Epidermal melanocyte (primary cell): ENCODE measurements around the gene PARD3B.

Source experiments
- DNase-seq: peaks from one replicate; pipeline ENCODE4 v3.0.0; 2011; ENCODE audit warnings: low spot score; ENCODE audit not compliant: insufficient read length

The PARD3B gene

GRCh38 chr2:205337274-205337673 lies 792.0 kb downstream of the PARD3B start:
- no peak for DNase-seq

DNA sequence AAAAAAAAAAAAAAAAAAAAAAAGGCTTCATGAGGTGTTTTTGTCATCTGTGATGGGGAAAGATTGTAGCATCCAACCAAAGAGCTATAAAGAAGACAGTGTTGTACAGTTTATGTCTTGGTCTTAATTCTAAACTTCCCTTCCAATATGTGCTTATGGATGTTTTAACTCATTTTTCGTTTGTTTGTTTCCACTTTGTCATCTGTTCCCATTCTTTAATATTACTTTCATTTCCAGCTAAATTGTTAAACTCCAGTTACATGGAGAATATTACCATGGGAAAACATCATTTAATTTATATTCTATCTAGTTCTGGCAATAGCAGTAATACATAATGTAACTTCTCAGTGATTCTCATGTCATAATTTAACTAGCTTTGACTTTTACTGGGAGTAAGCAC lies 792.9 kb downstream of the PARD3B start:
- no peak for DNase-seq

GRCh38 chr2:205343103-205343502 lies 797.8 kb downstream of the PARD3B start:
- DNase-seq = no peak

GRCh38 chr2:205346649-205347048 lies 801.4 kb downstream of the PARD3B start:
- no peak for DNase-seq

- DNase-seq = no peak
Measured at GRCh38 chr2:205347899-205348298, 802.6 kb downstream of the PARD3B start.

DNA sequence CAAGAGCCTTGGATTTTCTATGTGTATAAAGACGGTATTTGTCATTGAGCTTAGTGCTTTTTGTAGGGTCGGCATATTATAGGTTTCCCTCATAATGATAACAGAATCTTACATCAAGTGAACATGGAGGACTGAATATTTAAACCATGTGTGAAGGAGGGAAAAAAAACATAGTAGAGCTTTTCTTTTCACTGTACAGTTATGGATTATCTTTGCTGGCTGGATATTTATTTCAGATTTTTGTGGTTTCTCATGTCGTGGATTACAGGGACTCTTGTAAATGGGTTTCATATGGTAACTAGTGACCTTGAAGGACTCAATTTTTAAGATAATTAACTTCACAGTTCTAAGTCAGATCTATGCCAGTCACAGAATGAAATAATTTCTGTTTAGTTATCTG lies 806.8 kb downstream of the PARD3B start:
- no peak for DNase-seq

- no peak for DNase-seq
Measured at GRCh38 chr2:205352593-205352992, 807.3 kb downstream of the PARD3B start.

DNA sequence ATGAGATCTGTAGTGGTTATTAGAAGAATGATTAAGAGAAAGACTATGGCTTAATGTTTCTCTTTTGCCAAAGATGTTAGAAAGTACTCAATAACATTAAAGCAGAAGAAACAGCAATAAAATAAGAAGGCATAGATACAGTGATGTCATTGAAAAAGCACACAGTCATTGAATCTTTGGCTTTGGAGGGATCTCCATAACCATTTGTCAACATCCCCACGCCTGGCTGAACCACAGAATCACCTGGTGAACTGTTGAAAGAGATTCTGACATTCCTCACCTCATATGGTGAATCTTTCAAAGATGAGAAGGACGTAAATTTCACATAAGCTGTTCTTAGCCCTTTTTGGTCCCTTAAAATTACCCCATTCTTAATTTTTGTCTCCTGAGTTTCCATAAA lies 812.5 kb downstream of the PARD3B start:
- DNase-seq = no peak

- no peak for DNase-seq
Measured at GRCh38 chr2:205358351-205358815, 813.1 kb downstream of the PARD3B start.

GRCh38 chr2:205361272-205361671 lies 816.0 kb downstream of the PARD3B start:
- no peak for DNase-seq

DNA sequence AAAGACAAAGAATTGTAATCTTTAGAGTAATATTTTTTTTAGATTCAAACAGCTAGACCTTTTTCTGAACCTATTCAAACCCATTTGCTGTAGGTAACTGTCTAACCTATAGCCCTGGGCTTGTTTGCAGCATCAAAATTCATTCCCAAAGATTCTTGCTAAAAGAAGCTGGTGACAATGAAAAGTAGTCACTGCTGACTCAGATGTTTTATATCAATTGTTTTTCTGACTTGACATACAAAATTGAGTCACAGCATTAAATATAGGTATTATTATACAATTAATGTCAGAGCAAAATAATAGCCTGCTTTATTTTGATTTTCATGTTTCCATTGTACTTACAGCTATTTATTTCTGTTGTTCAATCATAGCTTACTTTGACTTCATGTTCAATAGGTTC lies 816.7 kb downstream of the PARD3B start:
- DNase-seq = no peak

DNA sequence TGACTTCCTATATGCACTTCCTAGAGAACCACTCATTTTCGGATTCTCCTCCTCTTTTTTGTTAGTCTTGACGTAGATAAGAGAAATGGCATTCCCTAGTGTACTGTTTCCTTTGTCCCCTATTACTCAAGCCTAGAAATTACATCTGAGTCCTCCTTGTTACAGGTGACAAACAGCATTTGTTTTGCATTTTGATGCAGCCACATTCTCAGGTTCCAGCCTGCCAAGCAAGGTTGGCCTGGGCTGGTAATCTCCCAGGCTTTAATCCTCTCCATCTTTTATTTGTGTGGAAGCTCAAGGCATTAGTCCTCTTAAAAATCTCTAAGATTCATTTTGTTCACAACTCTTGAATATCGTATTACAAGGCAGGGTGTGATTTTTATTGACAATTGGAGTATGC lies 819.0 kb downstream of the PARD3B start:
- DNase-seq = no peak

- DNase-seq = no peak
Measured at GRCh38 chr2:205366336-205367060, 821.2 kb downstream of the PARD3B start.

DNA sequence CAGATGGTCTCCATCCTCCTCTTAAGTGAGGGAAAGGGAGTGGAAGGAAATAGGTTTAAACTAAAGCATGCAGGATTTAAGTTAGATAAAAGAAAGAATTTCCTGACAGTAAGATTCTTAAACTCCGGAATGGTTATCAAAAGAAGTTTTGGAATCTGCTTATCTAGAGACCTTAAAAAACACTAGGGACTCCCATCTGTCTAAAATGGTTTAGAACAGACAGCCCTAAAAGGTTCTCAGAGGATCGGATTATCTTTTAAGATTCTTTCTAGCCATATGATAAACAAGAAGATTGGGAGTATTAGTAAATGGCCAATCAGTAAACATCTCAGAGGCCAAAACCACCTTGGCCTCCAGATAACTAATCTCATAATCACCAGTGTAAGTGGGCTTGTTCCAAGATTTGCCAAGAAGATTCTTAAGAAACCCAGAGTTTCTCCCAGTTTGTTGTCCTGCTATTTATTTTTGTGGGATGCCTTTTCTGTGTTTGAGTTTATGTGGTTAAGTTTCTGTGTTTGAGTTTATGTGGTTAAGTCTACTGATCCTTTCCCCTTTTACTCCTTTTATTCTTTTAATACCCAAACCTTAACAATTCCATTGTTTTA lies 822.2 kb downstream of the PARD3B start:
- no peak for DNase-seq

GRCh38 chr2:205369813-205370212 lies 824.5 kb downstream of the PARD3B start:
- no peak for DNase-seq

DNA sequence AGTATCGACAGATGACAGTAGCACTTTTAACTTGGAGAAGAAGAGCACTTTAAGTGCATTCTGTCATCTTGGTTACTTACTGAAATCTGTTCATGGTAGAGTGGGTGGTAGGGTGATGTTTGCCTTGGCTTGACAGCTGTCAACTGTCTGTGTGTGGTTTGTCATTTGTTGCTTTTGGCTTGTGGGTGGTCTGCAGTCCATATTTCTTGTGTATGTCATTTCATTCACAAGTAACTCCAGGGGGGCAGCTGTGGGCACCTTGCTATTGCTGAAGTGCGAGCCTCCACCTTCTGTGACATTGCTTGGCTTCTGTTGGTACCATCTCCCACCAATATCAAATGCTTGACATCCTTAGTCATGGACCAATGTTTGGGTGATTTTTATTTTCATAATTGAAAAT lies 825.5 kb downstream of the PARD3B start:
- no peak for DNase-seq

DNA sequence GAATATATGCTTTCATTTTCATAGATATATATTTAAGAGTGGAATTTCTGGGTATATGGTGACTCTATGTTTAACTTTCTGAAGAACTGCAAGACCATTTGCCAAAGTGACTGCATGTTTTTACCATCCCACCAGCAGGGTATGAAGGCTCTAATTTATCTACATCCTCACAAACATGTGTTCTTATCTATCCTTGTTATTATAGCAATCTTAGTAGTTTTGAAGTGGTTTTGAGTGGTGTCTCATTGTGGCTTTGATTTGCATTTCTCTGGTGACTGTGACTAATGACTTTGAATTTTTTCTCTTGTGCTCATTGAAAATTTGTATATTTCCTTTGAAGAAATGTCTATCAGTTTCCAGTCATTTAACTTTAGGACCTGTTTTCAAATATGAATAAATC lies 826.9 kb downstream of the PARD3B start:
- DNase-seq = no peak

GRCh38 chr2:205375461-205376448 lies 830.5 kb downstream of the PARD3B start:
- no peak for DNase-seq

- no peak for DNase-seq
Measured at GRCh38 chr2:205377324-205377723, 832.0 kb downstream of the PARD3B start.

DNA sequence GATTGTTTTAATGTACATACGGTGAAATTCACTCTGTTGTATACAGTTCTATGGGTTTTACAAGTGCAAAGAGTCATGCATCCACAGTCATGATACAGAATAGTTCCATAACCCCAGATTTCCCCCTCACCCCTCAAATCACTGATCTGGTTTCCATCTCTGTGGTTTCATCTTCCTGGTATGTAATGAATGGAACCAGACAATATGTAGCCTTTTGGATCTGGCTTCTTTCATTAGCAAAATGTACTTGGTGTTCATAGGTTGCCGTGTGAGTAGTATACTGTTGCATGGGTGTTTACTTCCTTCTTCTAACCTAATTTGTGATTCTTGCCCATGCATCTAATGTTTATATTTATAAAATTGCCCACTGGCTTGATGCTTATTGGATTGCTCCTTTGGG lies 838.3 kb downstream of the PARD3B start:
- DNase-seq = no peak

GRCh38 chr2:205386109-205386508 lies 840.8 kb downstream of the PARD3B start:
- no peak for DNase-seq
